A673 (cell line): ENCODE results near the gene INO80B.

Experiments
- EZH2 ChIP-seq: fragments of 200-600 bp; sonication (generic); IDR thresholded peaks from 2 replicates; pipeline ENCODE4 v1.6.1; 2017; ENCODE audit warnings: borderline replicate concordance, low read depth, mild to moderate bottlenecking, mixed read lengths, antibody characterized with exemption, low read length; ENCODE audit not compliant: poor library complexity, severe bottlenecking
- TF ChIP-seq, protein P1 (sequence below): fragments of 300-800, 200-600 bp; sonication (generic); conservative IDR thresholded peaks from 2 replicates; pipeline ENCODE4 v1.5.1; 2017; ENCODE audit warnings: low read depth, mild to moderate bottlenecking, antibody characterized with exemption, low read length, moderate library complexity, mixed read lengths

DNA sequence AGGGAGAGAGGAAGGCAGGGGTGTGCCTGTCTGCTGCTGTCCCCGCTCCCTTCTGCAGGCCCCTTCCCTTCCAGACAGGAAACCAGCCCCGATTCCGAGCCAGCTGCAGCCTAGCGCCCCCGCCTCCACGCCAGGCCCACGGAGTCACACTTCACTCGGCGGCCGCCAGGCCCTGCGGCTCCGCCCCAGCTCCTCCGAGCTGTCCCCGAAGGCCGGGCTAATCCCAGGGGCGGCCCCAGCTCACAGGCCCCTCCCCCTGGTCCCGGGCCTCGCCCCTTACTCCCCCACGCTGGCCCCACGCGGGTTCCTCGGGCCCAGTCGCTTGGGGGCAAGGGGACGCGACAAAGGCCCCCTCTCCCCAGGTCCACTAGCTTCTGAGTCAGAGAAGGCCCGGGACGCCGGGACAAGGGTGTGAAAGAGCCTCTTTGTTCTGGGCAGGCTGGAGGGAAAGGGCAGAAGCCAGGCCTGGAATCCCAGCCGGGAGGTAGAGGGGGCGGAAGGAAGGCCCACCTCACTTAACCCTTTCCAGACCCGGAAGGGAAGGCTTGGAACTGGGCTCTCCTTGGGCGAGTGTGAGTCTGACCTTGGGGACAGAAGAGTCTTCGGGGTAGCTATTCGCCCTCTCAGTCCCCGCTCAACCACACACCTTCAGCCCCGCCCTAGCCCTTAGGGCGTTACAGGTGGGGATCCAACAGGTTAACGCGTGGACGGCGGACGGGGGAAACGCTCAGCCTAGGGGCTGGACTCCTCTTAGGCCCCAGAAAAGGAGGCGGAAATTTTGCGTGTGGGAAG, 14.3 kb upstream of the INO80B start:
- TF ChIP-seq, protein P1, sequence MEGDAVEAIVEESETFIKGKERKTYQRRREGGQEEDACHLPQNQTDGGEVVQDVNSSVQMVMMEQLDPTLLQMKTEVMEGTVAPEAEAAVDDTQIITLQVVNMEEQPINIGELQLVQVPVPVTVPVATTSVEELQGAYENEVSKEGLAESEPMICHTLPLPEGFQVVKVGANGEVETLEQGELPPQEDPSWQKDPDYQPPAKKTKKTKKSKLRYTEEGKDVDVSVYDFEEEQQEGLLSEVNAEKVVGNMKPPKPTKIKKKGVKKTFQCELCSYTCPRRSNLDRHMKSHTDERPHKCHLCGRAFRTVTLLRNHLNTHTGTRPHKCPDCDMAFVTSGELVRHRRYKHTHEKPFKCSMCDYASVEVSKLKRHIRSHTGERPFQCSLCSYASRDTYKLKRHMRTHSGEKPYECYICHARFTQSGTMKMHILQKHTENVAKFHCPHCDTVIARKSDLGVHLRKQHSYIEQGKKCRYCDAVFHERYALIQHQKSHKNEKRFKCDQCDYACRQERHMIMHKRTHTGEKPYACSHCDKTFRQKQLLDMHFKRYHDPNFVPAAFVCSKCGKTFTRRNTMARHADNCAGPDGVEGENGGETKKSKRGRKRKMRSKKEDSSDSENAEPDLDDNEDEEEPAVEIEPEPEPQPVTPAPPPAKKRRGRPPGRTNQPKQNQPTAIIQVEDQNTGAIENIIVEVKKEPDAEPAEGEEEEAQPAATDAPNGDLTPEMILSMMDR = 0 out of 2 replicates have a peak, but pooled peaks have one; percentile 32
- TF ChIP-seq EZH2 = no peak
